Gastrocnemius medialis (tissue), 4 donors: ENCODE measurements around the gene HS2ST1. TPM values are rescaled to one million over a fixed set of nuclear protein-coding genes. Genes with fewer than 3 reads are reported as not detected.

Experiments used
- ATAC-seq, 2 donors: fragments of 150-250 bp; one replicate each; pipeline ENCODE4 v1.9.1; 2016
- DNase-seq, 2 donors: peaks; one replicate each; pipeline ENCODE4 v3.0.0-alpha.2; 2019
- H3K27ac ChIP-seq, 4 donors: fragments of 200-600 bp; sonication (generic); 1 replicate in 1 of 4; 2 replicates in 3 of 4; pipeline ENCODE4 v1.5.1; 2016 to 2018; ENCODE audit warnings: mild to moderate bottlenecking in 2 of 4, moderate library complexity in 1 of 4
- H3K27me3 ChIP-seq, 3 donors: fragments of 200-600 bp; sonication (generic) in 2 of 3; 1 replicate in 1 of 3; 2 replicates in 2 of 3; pipeline versions ENCODE4 v1.5.1 to v1.6.0; 2016 to 2019; ENCODE audit warnings: mild to moderate bottlenecking in 1 of 3, moderate library complexity in 1 of 3
- H3K36me3 ChIP-seq, 2 donors: fragments of 200-600 bp; sonication (generic) in 1 of 2; one replicate each; pipeline ENCODE4 v1.5.1; 2017 to 2018
- H3K4me1 ChIP-seq, 2 donors: fragments of 200-600 bp; sonication (generic) in 1 of 2; one replicate each; pipeline ENCODE4 v1.5.1; 2016 to 2017; ENCODE audit warnings: mild to moderate bottlenecking in 2 of 2
- H3K4me3 ChIP-seq, 4 donors: fragments of 200-600 bp; sonication (generic) in 3 of 4; 1 replicate in 1 of 4; 2 replicates in 3 of 4; pipeline ENCODE4 v1.5.1; 2016 to 2019; ENCODE audit warnings: mild to moderate bottlenecking in 2 of 4
- H3K9me3 ChIP-seq, 3 donors: fragments of 200-600 bp; sonication (generic) in 2 of 3; 1 replicate in 1 of 3; 2 replicates in 2 of 3; pipeline ENCODE4 v1.5.1; 2016 to 2019
- CTCF ChIP-seq, 5 experiments: fragments of 450-650 bp in 3 of 5; fragments of 200-600 bp in 2 of 5; sonication (generic) in 2 of 5; IDR thresholded peaks in 4 of 5; conservative IDR thresholded peaks in 1 of 5; 1 replicate in 4 of 5; 2 replicates in 1 of 5; pipeline ENCODE4 v1.5.1; 2016 to 2019; ENCODE audit warnings: antibody characterized with exemption in 5 of 5, mild to moderate bottlenecking in 3 of 5, moderate library complexity in 3 of 5
- POLR2A ChIP-seq, 2 donors: fragments of 450-650 bp; IDR thresholded peaks; one replicate each; pipeline ENCODE4 v1.6.1; 2017; ENCODE audit warnings: antibody characterized with exemption in 2 of 2, mild to moderate bottlenecking in 2 of 2, moderate library complexity in 2 of 2
- in situ Hi-C, 4 donors: fragments of 200-750 bp; cut with MboI; loops; one replicate each; pipeline versions ENCODE4 v1.15.0 to v1.8.0; 2017; ENCODE audit warnings: low sequenced_read_pairs in 4 of 4
- intact Hi-C: fragments of 100-400 bp; cut with DNase I; formaldehyde crosslinking; loops from one replicate; pipeline ENCODE4 v1.15.1; 2023; ENCODE audit warnings: low total_unique reads
- total RNA-seq, 4 donors: library from RNA; depleted of rRNA; stranded (reverse); fragments of >200 nt; gene quantifications; one replicate each; pipeline versions ENCODE4 v1.1.0 to v1.2.3, GENCODE V29; 2016

The HS2ST1 gene
- total RNA-seq, 4 donors from 2014 or later = 4.1 to 8.2 (median 6.8) TPM

DNA sequence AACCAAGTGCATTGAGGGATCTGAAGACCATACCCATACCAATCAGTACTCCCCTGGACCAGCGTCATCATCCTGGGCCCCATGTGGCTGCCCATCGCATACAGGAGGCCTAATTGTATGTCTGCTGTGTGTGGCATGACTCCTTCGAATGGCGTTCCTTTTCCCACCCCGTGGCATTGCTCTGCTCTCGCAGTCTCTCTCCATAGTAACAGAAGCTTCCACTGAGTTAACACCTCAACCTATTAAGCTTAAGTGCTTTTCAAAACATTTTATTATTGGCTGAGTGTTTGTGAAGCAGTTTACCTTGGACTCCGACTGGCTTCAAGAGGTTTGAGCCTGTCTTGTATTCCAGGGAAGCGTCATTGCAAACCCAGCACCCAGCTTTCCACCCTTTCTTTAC is 227.1 kb downstream of the HS2ST1 start:
- Histone ChIP-seq H3K9me3 (no peaks in the 10 kb centered on the region), H3K4me3 (no peak overlapping the region), H3K4me1 (no peaks in the 10 kb centered on the region), H3K27ac (no peak overlapping the region), H3K36me3 (no peaks in the 10 kb centered on the region), H3K27me3 (no peaks in the 10 kb centered on the region)
- ATAC-seq (no peak), DNase-seq (no peak)
- intact Hi-C loops (no loop called here), in situ Hi-C loops (loop anchor here in 2 of 4 donors (25.0 kb wide), 3 partner anchors 146 to 821 kb away; no protein-coding TSS in a partner anchor)
- TF ChIP-seq CTCF (IDR thresholded peaks at IDR 0.05 in 4 of 5, conservative IDR thresholded peaks at IDR 0.05 in 1 of 5) (no peak), POLR2A (IDR thresholded peaks at IDR 0.05) (no peak)

GRCh38 chr1:87143413-87144135 is 229.1 kb downstream of the HS2ST1 start:
- DNase-seq = no peak
- intact Hi-C loops (no loop called here), in situ Hi-C loops (loop anchor here in 2 of 4 donors (25.0 kb wide), 3 partner anchors 144 to 819 kb away; no protein-coding TSS in a partner anchor)
- Histone ChIP-seq H3K4me1 (no peaks in the 10 kb centered on the region), H3K27me3 (no peaks in the 10 kb centered on the region), H3K9me3 (no peaks in the 10 kb centered on the region), H3K36me3 (no peaks in the 10 kb centered on the region), H3K27ac (no peak overlapping the region), H3K4me3 (no peak overlapping the region)
- ATAC-seq = no peak
- no peak for TF ChIP-seq CTCF (IDR thresholded peaks at IDR 0.05 in 4 of 5, conservative IDR thresholded peaks at IDR 0.05 in 1 of 5)
- no peak for TF ChIP-seq POLR2A (IDR thresholded peaks at IDR 0.05)

GRCh38 chr1:87144316-87144895 is 230.0 kb downstream of the HS2ST1 start:
- no peak for TF ChIP-seq CTCF (IDR thresholded peaks at IDR 0.05 in 4 of 5, conservative IDR thresholded peaks at IDR 0.05 in 1 of 5)
- TF ChIP-seq POLR2A (IDR thresholded peaks at IDR 0.05) = no peak
- in situ Hi-C loops (loop anchor here in 2 of 4 donors (25.0 kb wide), 3 partner anchors 143 to 818 kb away; no protein-coding TSS in a partner anchor), intact Hi-C loops (no loop called here)
- no peak for ATAC-seq
- Histone ChIP-seq H3K27me3 (no peaks in the 10 kb centered on the region), H3K4me3 (no peak overlapping the region), H3K27ac (no peak overlapping the region), H3K9me3 (no peaks in the 10 kb centered on the region), H3K4me1 (no peaks in the 10 kb centered on the region), H3K36me3 (no peaks in the 10 kb centered on the region)
- DNase-seq = no peak

DNA sequence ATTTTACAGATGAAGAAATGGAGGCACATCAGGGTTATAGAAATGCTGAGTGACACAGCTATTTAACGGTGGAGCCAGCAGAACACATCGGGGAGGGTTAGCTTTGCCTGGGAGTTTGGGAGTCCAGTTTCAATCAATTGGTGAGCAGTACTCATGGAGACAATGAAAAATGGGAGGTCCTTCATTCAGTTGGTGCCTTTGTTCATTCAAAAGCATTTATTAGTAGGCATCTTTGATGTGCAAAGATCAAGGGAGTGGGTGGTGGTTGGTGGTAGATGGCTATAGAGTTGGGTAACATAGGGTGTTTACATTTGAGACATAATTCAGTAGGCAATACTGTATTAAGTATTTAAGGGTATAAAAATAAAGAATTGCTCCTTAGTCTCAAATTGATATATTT is 230.5 kb downstream of the HS2ST1 start:
- Histone ChIP-seq H3K36me3 (no peaks in the 10 kb centered on the region), H3K9me3 (no peaks in the 10 kb centered on the region), H3K27me3 (no peaks in the 10 kb centered on the region), H3K4me3 (no peak overlapping the region), H3K4me1 (no peaks in the 10 kb centered on the region), H3K27ac (no peak overlapping the region)
- intact Hi-C loops (no loop called here), in situ Hi-C loops (loop anchor here in 2 of 4 donors (25.0 kb wide), 3 partner anchors 142 to 817 kb away; no protein-coding TSS in a partner anchor)
- DNase-seq (no peak), ATAC-seq (no peak)
- TF ChIP-seq POLR2A (IDR thresholded peaks at IDR 0.05) = no peak
- no peak for TF ChIP-seq CTCF (IDR thresholded peaks at IDR 0.05 in 4 of 5, conservative IDR thresholded peaks at IDR 0.05 in 1 of 5)
